Parathyroid adenoma (tissue), 2 donors: Measurements from ENCODE around the gene ADCY5.

Experiments
- H2AFZ ChIP-seq: fragments of 300-600 bp; sonication (generic); one replicate; pipeline ENCODE4 v1.7.0; 2017; ENCODE audit warnings: antibody characterized with exemption, mild to moderate bottlenecking
- H3K27ac ChIP-seq: fragments of 300-600 bp; sonication (generic); one replicate; pipeline ENCODE4 v1.7.0; 2017
- H3K27me3 ChIP-seq: fragments of 300-600 bp; sonication (generic); one replicate; pipeline ENCODE4 v1.7.0; 2017; ENCODE audit warnings: low read length; ENCODE audit not compliant: control insufficient read depth, insufficient read depth
- H3K36me3 ChIP-seq: fragments of 300-600 bp; sonication (generic); one replicate; pipeline ENCODE4 v1.7.0; 2017; ENCODE audit warnings: low read length; ENCODE audit not compliant: control insufficient read depth, insufficient read depth
- H3K4me1 ChIP-seq: fragments of 300-600 bp; sonication (generic); one replicate; pipeline ENCODE4 v1.7.0; 2017; ENCODE audit warnings: control low read depth
- H3K4me2 ChIP-seq: fragments of 300-600 bp; sonication (generic); one replicate; pipeline ENCODE4 v1.7.0; 2017; ENCODE audit warnings: low read length
- H3K4me3 ChIP-seq: fragments of 300-600 bp; sonication (generic); one replicate; pipeline ENCODE4 v1.7.0; 2017; ENCODE audit warnings: low read depth, low read length
- H3K79me2 ChIP-seq: fragments of 300-600 bp; sonication (generic); one replicate; pipeline ENCODE4 v1.7.0; 2017; ENCODE audit warnings: control low read depth
- H3K9ac ChIP-seq: fragments of 300-600 bp; sonication (generic); one replicate; pipeline ENCODE4 v1.7.0; 2017; ENCODE audit warnings: mild to moderate bottlenecking
- H3K9me3 ChIP-seq: fragments of 300-600 bp; sonication (generic); one replicate; pipeline ENCODE4 v1.7.0; 2017; ENCODE audit warnings: low read length; ENCODE audit not compliant: control insufficient read depth
- CTCF ChIP-seq: fragments of 300-600 bp; sonication (generic); IDR thresholded peaks from one replicate; pipeline ENCODE4 v1.7.0; 2017; ENCODE audit warnings: antibody characterized with exemption, mild to moderate bottlenecking
- donor health status: primary hyperparathyroidism.

The ADCY5 gene

GRCh38 chr3:123300583-123300982, 148.3 kb downstream of the ADCY5 start:
- H3K79me2 ChIP-seq = no peaks in the 10 kb centered on the region
- no peak overlapping the region for H3K27ac ChIP-seq
- TF ChIP-seq CTCF = no peak
- H3K4me2 ChIP-seq = no peak overlapping the region
- no peaks in the 10 kb centered on the region for H3K36me3 ChIP-seq
- H2AFZ ChIP-seq = no peak overlapping the region
- H3K9ac ChIP-seq = no peak overlapping the region
- no peaks in the 10 kb centered on the region for H3K9me3 ChIP-seq
- H3K27me3 ChIP-seq = no peaks in the 10 kb centered on the region
- no peak overlapping the region for H3K4me3 ChIP-seq
- no peaks in the 10 kb centered on the region for H3K4me1 ChIP-seq

- H3K27ac ChIP-seq = no peak overlapping the region
- H3K79me2 ChIP-seq = no peaks in the 10 kb centered on the region
- H3K4me3 ChIP-seq = no peak overlapping the region
- no peaks in the 10 kb centered on the region for H3K9me3 ChIP-seq
- H3K36me3 ChIP-seq = no peaks in the 10 kb centered on the region
- TF ChIP-seq CTCF = no peak
- no peak overlapping the region for H3K9ac ChIP-seq
- H3K4me2 ChIP-seq = no peak overlapping the region
- H3K4me1 ChIP-seq = no peaks in the 10 kb centered on the region
- no peak overlapping the region for H2AFZ ChIP-seq
- H3K27me3 ChIP-seq = no peaks in the 10 kb centered on the region
Observed at GRCh38 chr3:123300056-123300455, 148.8 kb downstream of the ADCY5 start.

GRCh38 chr3:123299581-123299980, 149.3 kb downstream of the ADCY5 start:
- H3K27ac ChIP-seq = no peak overlapping the region
- H3K4me1 ChIP-seq = no peaks in the 10 kb centered on the region
- H3K4me2 ChIP-seq = no peak overlapping the region
- H3K79me2 ChIP-seq = no peaks in the 10 kb centered on the region
- H2AFZ ChIP-seq = no peak overlapping the region
- H3K9ac ChIP-seq = no peak overlapping the region
- H3K9me3 ChIP-seq = no peaks in the 10 kb centered on the region
- H3K27me3 ChIP-seq = no peaks in the 10 kb centered on the region
- no peak overlapping the region for H3K4me3 ChIP-seq
- no peaks in the 10 kb centered on the region for H3K36me3 ChIP-seq
- TF ChIP-seq CTCF = no peak

- Histone ChIP-seq H3K9ac (no peak overlapping the region), H3K27ac (no peak overlapping the region), H3K4me2 (no peak overlapping the region), H3K4me3 (no peak overlapping the region), H3K79me2 (no peaks in the 10 kb centered on the region), H3K9me3 (no peaks in the 10 kb centered on the region), H2AFZ (no peak overlapping the region), H3K36me3 (no peaks in the 10 kb centered on the region), H3K4me1 (no peaks in the 10 kb centered on the region), H3K27me3 (no peaks in the 10 kb centered on the region)
- TF ChIP-seq CTCF = no peak
Observed at GRCh38 chr3:123298903-123299302, 150.0 kb downstream of the ADCY5 start.

GRCh38 chr3:123297627-123297899, 151.3 kb downstream of the ADCY5 start:
- no peaks in the 10 kb centered on the region for H3K36me3 ChIP-seq
- H3K4me1 ChIP-seq = no peaks in the 10 kb centered on the region
- H3K9me3 ChIP-seq = no peaks in the 10 kb centered on the region
- no peak overlapping the region for H2AFZ ChIP-seq
- TF ChIP-seq CTCF = no peak
- no peak overlapping the region for H3K9ac ChIP-seq
- no peaks in the 10 kb centered on the region for H3K27me3 ChIP-seq
- H3K4me2 ChIP-seq = no peak overlapping the region
- no peak overlapping the region for H3K27ac ChIP-seq
- no peaks in the 10 kb centered on the region for H3K79me2 ChIP-seq
- no peak overlapping the region for H3K4me3 ChIP-seq
